SHP77 (cell line): ENCODE data around the gene CAMTA1.
"Not testable (repeated sequence)": the region's sequence is repeated elsewhere in the genome, so short reads cannot be mapped to it uniquely, and the experiment has no call there.

ENCODE experiments used
- DNase-seq, 2 experiments: peaks; one replicate each; lab custom pipeline; 2025; lab: John Stamatoyannopoulos, UW

The CAMTA1 gene

GRCh38 chr1:7150724-7151280, 365.5 kb downstream of the CAMTA1 start:
- DNase-seq = peak in 1 of 2 experiments; percentile 8

- no peak for DNase-seq
These were observed 366.7 kb downstream of the CAMTA1 start for GRCh38 chr1:7151978-7152377.

GRCh38 chr1:7152655-7153054, 367.4 kb downstream of the CAMTA1 start:
- DNase-seq = no peak

GRCh38 chr1:7153464-7153863, 368.2 kb downstream of the CAMTA1 start:
- peak in 1 of 2 experiments; percentile 18 for DNase-seq

GRCh38 chr1:7159116-7159781, 374.0 kb downstream of the CAMTA1 start:
- no peak for DNase-seq

- not testable (repeated sequence) for DNase-seq
These were observed 383.3 kb downstream of the CAMTA1 start for GRCh38 chr1:7168554-7168953.

GRCh38 chr1:7171168-7171567, 385.9 kb downstream of the CAMTA1 start:
- DNase-seq = no peak

- no peak for DNase-seq
These were observed 386.3 kb downstream of the CAMTA1 start for GRCh38 chr1:7171574-7171973.

GRCh38 chr1:7172804-7173203, 387.6 kb downstream of the CAMTA1 start:
- DNase-seq = no peak

GRCh38 chr1:7174561-7174960, 389.3 kb downstream of the CAMTA1 start:
- no peak for DNase-seq

- DNase-seq = no peak
These were observed 390.0 kb downstream of the CAMTA1 start for GRCh38 chr1:7174980-7175906.

GRCh38 chr1:7177021-7177420, 391.8 kb downstream of the CAMTA1 start:
- no peak for DNase-seq

- DNase-seq = no peak
These were observed 392.3 kb downstream of the CAMTA1 start for GRCh38 chr1:7177438-7178146.

- no peak for DNase-seq
These were observed 393.1 kb downstream of the CAMTA1 start for GRCh38 chr1:7178336-7178735.

GRCh38 chr1:7178741-7179140, 393.5 kb downstream of the CAMTA1 start:
- DNase-seq = no peak

- DNase-seq = no peak
These were observed 400.5 kb downstream of the CAMTA1 start for GRCh38 chr1:7185721-7186120.

GRCh38 chr1:7186382-7187111, 401.3 kb downstream of the CAMTA1 start:
- DNase-seq = no peak

- no peak for DNase-seq
These were observed 401.8 kb downstream of the CAMTA1 start for GRCh38 chr1:7187112-7187493.

- no peak for DNase-seq
These were observed 405.0 kb downstream of the CAMTA1 start for GRCh38 chr1:7190261-7190660.

GRCh38 chr1:7192453-7192852, 407.2 kb downstream of the CAMTA1 start:
- DNase-seq = no peak

GRCh38 chr1:7196036-7196911, 411.0 kb downstream of the CAMTA1 start:
- DNase-seq = no peak
